Renal pelvis (tissue), 4 donors: ENCODE results near the gene RGS8. TPM values are rescaled to one million over a fixed set of nuclear protein-coding genes. Genes with fewer than 3 reads are reported as not detected.

Experiments
- DNase-seq: peaks from one replicate; pipeline ENCODE4 v3.0.0-alpha.2; 2013
- polyA plus RNA-seq, 3 donors: library from polyadenylated mRNA; unstranded; fragments of 120-200 nt; gene quantifications; one replicate each; pipeline ENCODE4 v1.2.1, GENCODE V29; 2013; ENCODE audit not compliant: insufficient read length in 3 of 3

The RGS8 gene
- polyA plus RNA-seq, 3 donors = 0.06 to 0.07 (median 0.06) TPM

DNA sequence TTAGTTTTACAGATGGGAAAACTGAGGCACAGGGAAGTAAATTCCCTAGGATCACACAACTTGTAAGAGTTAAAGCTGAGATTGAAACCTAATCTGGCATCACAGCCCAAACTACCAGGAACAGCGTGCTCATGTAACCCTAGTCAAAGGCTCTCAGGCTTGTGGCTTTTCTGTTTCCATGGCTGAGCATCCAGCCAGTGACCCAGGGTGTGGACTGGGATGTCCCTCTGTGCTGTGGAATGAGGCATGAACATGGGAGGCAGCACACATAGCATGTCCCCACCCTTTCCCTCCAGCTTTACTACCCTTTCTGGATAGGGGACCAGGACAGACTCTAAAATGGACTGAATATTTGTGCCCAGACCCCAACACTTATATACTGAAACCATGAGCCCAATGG lies 45.1 kb downstream of the RGS8 start:
- no peak for DNase-seq

DNA sequence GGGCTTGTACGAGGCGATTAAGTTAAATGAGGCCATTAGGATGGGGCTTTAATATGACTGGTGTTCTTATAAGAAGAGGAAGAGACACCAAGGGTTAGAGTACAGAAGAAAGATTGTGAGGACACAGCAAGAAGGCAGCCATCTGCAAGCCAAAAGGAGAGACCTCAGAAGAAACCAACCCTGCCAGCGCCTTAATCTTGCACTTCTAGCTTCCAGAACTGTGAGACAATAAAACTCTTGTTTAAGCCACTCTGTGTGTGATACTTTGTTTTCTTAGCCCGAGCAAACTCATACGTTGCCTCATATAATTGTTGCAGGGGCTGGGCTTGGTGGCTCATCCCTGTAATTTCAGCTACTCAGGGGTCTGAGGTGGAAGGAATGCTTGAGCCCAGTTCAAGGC lies 46.6 kb downstream of the RGS8 start:
- no peak for DNase-seq

DNA sequence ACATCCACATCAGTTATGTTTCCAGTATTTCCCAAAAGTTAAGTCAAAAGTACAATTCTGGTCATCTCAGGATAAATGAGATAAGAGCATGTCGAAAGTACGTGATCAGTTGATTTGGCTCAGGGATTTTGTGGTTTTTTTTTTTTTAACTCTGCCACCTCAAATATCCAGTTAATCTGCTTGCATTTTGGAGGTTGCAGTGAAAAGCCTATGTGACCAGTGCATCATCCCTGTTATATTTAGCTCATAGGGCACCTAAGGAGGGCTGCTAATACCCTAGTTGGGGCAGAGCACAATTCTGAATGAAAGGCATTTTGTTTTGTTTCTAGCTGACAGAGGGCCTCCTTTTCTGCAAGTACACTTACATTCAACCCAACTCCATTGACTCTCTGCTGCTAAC lies 48.5 kb downstream of the RGS8 start:
- DNase-seq = no peak

Other genes with a start within 250 kb of the RGS8 start
- under 1 TPM in 2 of 3 donors, not detected in 1; 0.03 to 0.33 TPM for gene RGSL1, start 234.4 kb downstream of the RGS8 start, polyA plus RNA-seq
- gene RNASEL, start 95.3 kb downstream of the RGS8 start, polyA plus RNA-seq = 10 to 100 TPM in 2 of 3 donors, 1 to 10 TPM in 1; 8.0 to 14.4 (median 14.2) TPM
- gene RGS16, start 80.2 kb downstream of the RGS8 start, polyA plus RNA-seq = 1 to 10 TPM; 1.0 to 1.8 (median 1.0) TPM
- gene NPL, start 105.2 kb upstream of the RGS8 start, polyA plus RNA-seq = 1 to 10 TPM; 7.4 to 9.2 (median 9.1) TPM
- gene DHX9, start 154.8 kb upstream of the RGS8 start, polyA plus RNA-seq = 100 to 1,000 TPM; 252 to 288 (median 284) TPM